ENCODE results near the gene IFNL3.
"Not testable (repeated sequence)": the region's sequence is repeated elsewhere in the genome, so short reads cannot be mapped to it uniquely, and the experiment has no call there.

Gene IFNL3

DNA sequence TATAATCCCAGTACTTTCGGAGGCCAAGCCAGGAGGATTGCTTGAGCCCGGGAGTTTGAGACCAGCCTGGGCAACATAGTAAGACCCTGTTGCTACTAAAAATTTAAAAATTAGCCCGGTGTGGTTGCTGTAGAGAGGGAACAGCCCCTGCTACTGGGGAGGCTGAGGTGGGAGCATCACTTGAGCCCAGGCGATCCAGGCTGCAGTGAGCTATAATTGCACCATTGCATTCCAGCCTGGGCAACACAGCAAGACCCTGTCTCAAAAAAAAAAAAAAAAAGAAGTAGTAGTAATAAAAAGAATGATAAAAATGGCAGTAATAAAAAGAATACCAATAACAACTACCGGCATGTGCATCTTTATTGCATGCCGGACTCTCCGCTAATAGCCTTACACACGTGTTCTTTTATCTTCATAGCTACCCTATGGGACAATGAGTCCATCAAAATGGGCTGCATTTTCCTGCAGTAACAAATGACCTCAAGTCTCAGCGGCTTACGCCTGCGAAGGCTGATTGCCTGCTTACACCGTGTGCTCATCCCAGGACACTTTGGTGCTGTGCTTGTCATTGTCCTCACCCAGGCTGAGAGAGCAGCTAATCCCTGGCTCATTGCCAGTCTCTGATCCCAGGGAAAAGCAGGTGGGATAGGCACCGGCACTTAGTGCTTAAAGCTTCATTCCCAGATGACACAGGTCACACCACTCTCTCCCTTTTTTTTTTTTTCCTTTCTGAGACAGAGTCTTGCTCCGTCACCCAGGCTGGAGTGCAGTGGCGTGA, 26.4 kb downstream of the IFNL3 start:
- no peak for TF ChIP-seq REST (IDR thresholded peaks at IDR 0.05; ENCODE audit: insufficient replicate concordance, low read depth)
- TF ChIP-seq, protein P1, sequence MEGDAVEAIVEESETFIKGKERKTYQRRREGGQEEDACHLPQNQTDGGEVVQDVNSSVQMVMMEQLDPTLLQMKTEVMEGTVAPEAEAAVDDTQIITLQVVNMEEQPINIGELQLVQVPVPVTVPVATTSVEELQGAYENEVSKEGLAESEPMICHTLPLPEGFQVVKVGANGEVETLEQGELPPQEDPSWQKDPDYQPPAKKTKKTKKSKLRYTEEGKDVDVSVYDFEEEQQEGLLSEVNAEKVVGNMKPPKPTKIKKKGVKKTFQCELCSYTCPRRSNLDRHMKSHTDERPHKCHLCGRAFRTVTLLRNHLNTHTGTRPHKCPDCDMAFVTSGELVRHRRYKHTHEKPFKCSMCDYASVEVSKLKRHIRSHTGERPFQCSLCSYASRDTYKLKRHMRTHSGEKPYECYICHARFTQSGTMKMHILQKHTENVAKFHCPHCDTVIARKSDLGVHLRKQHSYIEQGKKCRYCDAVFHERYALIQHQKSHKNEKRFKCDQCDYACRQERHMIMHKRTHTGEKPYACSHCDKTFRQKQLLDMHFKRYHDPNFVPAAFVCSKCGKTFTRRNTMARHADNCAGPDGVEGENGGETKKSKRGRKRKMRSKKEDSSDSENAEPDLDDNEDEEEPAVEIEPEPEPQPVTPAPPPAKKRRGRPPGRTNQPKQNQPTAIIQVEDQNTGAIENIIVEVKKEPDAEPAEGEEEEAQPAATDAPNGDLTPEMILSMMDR (IDR thresholded peaks at IDR 0.05; ENCODE audit: insufficient read depth, low read length): no peak
- TF ChIP-seq GABPA (IDR thresholded peaks at IDR 0.05; ENCODE audit: low read depth): no peak
- TF ChIP-seq SPI1 (IDR thresholded peaks at IDR 0.05; ENCODE audit: borderline replicate concordance, low read depth): no peak
- no peak for TF ChIP-seq POLR2AphosphoS5 (IDR thresholded peaks at IDR 0.05; ENCODE audit: low read depth)
- DNase-seq (ENCODE audit: low read depth in 1 of 2, low spot score in 1 of 2): no peak
- Histone ChIP-seq H3K27me3 (ENCODE audit: insufficient read depth, poor library complexity, severe bottlenecking) (no peaks in the 10 kb centered on the region), H3K4me3 (replicated peaks; ENCODE audit: insufficient read depth, low read length) (no peak overlapping the region), H3K27ac (replicated peaks) (no peak overlapping the region)

- H3K27me3 ChIP-seq (ENCODE audit: insufficient read depth, poor library complexity, severe bottlenecking): no peaks in the 10 kb centered on the region
- TF ChIP-seq, protein P1 (IDR thresholded peaks at IDR 0.05; ENCODE audit: insufficient read depth, low read length): no peak
- TF ChIP-seq GABPA (IDR thresholded peaks at IDR 0.05; ENCODE audit: low read depth) (no peak), REST (IDR thresholded peaks at IDR 0.05; ENCODE audit: insufficient replicate concordance, low read depth) (no peak), SPI1 (IDR thresholded peaks at IDR 0.05; ENCODE audit: borderline replicate concordance, low read depth) (no peak), POLR2AphosphoS5 (IDR thresholded peaks at IDR 0.05; ENCODE audit: low read depth) (no peak)
- no peak overlapping the region for H3K27ac ChIP-seq (replicated peaks)
- no peak overlapping the region for H3K4me3 ChIP-seq (replicated peaks; ENCODE audit: insufficient read depth, low read length)
- no peak for DNase-seq (ENCODE audit: low read depth in 1 of 2, low spot score in 1 of 2)
Measured at GRCh38 chr19:39217094-39217493, 27.7 kb downstream of the IFNL3 start.

GRCh38 chr19:39215323-39215722, 29.5 kb downstream of the IFNL3 start:
- not testable (repeated sequence) for H3K27ac ChIP-seq (replicated peaks); DNase-seq (ENCODE audit: low read depth in 1 of 2, low spot score in 1 of 2); H3K4me3 ChIP-seq (replicated peaks; ENCODE audit: insufficient read depth, low read length); H3K27me3 ChIP-seq (ENCODE audit: insufficient read depth, poor library complexity, severe bottlenecking)

DNA sequence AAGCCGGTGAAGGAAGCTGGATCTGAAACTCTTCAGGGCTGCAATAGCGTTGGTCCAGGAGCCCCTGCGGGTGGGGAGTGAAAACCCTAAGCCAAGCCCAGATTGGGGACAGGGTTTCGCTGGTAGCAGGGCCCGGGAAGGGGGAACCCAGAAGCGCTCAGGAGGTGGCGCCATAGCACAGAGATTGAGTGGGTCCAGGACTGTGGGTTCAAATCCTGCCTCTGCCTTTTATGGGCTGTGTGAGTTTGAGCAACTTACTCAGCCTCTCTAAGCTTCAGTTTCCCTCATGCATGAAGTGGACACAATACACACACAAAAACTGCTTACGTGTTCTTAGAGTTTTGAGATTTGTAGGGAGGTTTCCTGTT, 32.4 kb downstream of the IFNL3 start:
- TF ChIP-seq SPI1 (IDR thresholded peaks at IDR 0.05; ENCODE audit: borderline replicate concordance, low read depth) (no peak), POLR2AphosphoS5 (IDR thresholded peaks at IDR 0.05; ENCODE audit: low read depth) (no peak), GABPA (IDR thresholded peaks at IDR 0.05; ENCODE audit: low read depth) (no peak), REST (IDR thresholded peaks at IDR 0.05; ENCODE audit: insufficient replicate concordance, low read depth) (no peak)
- TF ChIP-seq, protein P1 (IDR thresholded peaks at IDR 0.05; ENCODE audit: insufficient read depth, low read length): no peak
- Histone ChIP-seq H3K27me3 (ENCODE audit: insufficient read depth, poor library complexity, severe bottlenecking) (no peaks in the 10 kb centered on the region), H3K27ac (replicated peaks) (no peak overlapping the region), H3K4me3 (replicated peaks; ENCODE audit: insufficient read depth, low read length) (no peak overlapping the region)
- DNase-seq (ENCODE audit: low read depth in 1 of 2, low spot score in 1 of 2): peak in 1 of 2 experiments; percentile 47

Measured in HL-60 (cell line).